Activated CD8-positive, alpha-beta memory T cell treated with anti-CD3 and anti-CD28 coated beads for 36 hours (primary cell): ENCODE measurements around the gene FOXI2. TPM values are rescaled to one million over a fixed set of nuclear protein-coding genes. Genes with fewer than 3 reads are reported as not detected.

Experiments used
- CTCF ChIA-PET: fragments of 350-600 bp; sonication (Branson Sonifier 250); formaldehyde crosslinking; loops from one replicate; lab custom pipeline; 2021; ENCODE audit warnings: antibody characterized with exemption; lab: Charles Lee
- POLR2A ChIA-PET: fragments of 350-600 bp; sonication (Branson Sonifier 250); formaldehyde crosslinking; loops from one replicate; lab custom pipeline; 2021; ENCODE audit warnings: antibody characterized with exemption; lab: Charles Lee
- total RNA-seq, 2 experiments: library from RNA; stranded (reverse); gene quantifications; one replicate each; pipeline ENCODE4 v1.2.3, GENCODE V29; 2021

The FOXI2 gene
- total RNA-seq = not detected

DNA sequence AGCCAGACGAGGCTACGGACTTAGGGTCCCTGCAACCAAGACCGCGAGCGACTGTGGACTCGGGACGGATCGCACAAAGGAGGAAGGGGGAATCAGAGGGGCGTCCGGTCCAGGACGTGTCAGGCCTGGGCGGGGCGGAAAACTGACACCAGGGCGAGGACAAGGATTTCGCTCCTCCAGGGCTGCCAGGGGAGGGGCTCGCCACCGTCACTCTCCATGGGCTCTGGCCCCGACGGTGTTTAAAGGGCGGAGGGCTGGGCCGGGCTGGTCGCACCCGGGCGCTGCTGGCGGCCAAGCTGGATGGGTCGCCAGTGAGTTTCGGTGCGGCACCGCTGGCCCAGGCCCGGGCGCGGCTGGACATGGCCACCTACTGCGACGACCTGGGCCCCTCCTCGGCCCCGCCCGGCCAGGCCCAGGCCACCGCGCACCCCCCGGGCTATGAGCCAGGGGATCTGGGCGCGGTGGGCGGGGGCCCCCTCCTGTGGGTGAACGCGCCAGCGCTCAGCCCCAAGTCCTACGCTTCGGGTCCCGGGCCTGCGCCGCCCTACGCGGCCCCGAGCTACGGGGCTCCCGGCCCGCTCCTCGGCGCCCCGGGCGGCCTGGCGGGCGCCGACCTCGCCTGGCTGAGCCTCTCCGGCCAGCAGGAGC, at the start of gene FOXI2:
Gene FOXI2 (plus strand): TSS at position 271 of the 648 bp plus-strand sequence. CDS start 89 bp downstream, at position 360.
- ChIA-PET CTCF (no interaction called here), POLR2A (no interaction called here)

GRCh38 chr10:127687548-127687947, 49.4 kb upstream of the FOXI2 start:
- ChIA-PET CTCF (no interaction called here), POLR2A (no interaction called here)

- ChIA-PET CTCF (no interaction called here), POLR2A (no interaction called here)
Measured at GRCh38 chr10:127690176-127690835, 46.7 kb upstream of the FOXI2 start.

GRCh38 chr10:127694580-127695193, 42.3 kb upstream of the FOXI2 start:
- CTCF ChIA-PET = no interaction called here
- POLR2A ChIA-PET = no interaction called here

- ChIA-PET POLR2A (no interaction called here), CTCF (no interaction called here)
Measured at GRCh38 chr10:127695431-127695830, 41.6 kb upstream of the FOXI2 start.

- ChIA-PET CTCF (no interaction called here), POLR2A (no interaction called here)
Measured at GRCh38 chr10:127698886-127699285, 38.1 kb upstream of the FOXI2 start.

DNA sequence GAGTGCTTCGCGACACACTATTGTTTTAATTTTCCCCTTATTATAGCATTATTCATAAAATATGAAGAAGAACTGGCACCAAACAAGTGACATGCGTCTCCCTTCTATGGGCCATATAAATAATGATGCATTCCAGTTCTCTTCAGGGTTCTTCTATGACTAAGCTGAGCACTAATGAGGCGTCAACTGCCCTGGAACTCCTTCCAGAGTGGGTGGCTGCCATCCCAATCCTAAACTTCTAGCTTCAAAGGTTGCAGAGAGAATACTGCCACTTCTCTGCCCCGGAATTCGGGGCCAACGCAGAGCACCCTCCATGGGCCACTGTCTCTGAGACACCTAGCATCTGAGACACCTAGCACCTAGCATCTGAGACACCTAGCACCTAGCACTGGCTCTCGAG, 37.7 kb upstream of the FOXI2 start:
- ChIA-PET POLR2A (no interaction called here), CTCF (no interaction called here)

GRCh38 chr10:127702271-127702670, 34.7 kb upstream of the FOXI2 start:
- POLR2A ChIA-PET = no interaction called here
- CTCF ChIA-PET = no interaction called here

DNA sequence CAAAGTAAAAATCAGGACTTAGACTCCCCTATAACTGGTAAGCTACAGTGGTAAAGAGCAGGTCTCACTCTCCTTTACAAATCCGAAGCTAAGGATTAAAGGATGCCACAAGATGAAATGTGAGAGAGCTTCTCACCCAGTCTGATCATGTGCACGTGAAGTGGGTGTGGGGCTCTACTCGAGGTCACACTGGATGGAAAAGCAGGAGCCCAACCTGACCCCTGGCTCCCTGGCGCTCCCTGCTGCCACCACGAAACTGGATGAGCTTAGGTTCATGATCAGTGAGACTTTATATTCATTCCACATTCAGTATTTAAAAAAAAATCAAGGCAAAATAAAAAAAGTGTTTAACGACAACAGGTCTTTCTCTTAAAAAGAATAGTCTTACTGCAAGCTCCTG, 21.7 kb upstream of the FOXI2 start:
- CTCF ChIA-PET = interaction anchor here (1.0 to 1.7 kb wide), 2 partner anchors 139 to 320 kb away, joined by 3 to 10 read pairs; no protein-coding TSS in a partner anchor
- POLR2A ChIA-PET = no interaction called here

GRCh38 chr10:127715782-127716378, 21.1 kb upstream of the FOXI2 start:
- CTCF ChIA-PET = interaction anchor here (1.0 to 1.7 kb wide), 2 partner anchors 138 to 320 kb away, joined by 3 to 10 read pairs; no protein-coding TSS in a partner anchor
- POLR2A ChIA-PET = no interaction called here

DNA sequence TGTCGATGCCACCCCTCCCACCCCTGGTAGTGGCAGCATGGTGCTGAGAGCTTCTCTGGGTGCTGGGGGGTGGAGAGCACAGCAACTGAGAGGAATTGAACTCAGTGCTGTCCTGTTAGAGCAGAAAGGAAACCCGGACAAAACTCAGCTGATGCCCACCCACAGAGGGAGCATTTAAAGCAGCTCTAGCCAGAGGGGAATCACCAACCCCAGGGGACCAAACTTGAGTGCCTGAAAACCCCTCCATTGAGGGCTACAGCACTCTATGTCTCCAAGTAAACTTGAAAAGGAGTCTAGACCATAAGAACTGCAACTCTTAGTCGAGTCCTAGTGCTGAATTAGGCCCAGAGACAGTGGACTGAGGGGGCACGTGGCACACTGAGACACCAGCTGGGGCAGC, 16.8 kb upstream of the FOXI2 start:
- ChIA-PET POLR2A (no interaction called here), CTCF (no interaction called here)

DNA sequence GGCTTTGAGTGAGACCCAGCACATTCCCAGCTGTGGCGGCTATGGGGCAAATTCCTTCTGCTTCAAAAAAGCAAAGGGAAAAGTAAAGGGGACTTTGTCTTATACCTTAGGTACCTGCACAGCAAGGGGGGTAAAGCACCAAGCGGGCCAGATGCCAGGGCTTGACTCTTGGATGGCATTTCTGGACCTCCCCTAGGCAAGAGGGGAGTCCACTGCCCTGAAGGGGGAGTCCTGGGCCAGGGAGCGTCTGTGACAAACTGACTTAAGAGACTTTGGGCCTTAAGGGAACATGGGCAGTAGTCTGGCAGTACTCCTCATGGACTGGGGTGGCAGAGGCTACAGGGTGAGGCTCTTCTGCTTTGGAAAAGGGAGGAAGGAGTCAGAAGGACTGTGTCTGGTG, 16.1 kb upstream of the FOXI2 start:
- POLR2A ChIA-PET = no interaction called here
- CTCF ChIA-PET = no interaction called here

DNA sequence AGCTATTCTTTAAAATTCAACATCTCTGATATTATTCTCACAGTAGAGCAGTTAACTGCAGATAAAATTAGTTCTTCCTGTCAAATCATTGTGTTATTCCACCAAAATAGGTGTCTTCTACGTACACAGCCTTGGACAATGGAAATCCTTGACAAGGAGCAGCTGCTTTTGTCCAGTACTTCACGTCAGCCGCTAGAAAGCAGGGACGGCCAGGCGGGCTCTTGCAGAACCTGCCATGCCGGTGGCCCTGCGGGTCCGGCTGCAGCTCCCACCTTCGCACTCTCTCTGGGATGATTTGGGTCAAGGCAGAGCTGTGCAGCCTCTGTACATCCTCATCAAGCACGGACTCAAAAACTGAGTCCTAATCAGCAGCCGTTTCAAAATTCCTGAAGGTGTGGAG, 2.2 kb upstream of the FOXI2 start:
- CTCF ChIA-PET = no interaction called here

GRCh38 chr10:127735156-127735555, 1.8 kb upstream of the FOXI2 start:
- CTCF ChIA-PET = no interaction called here
- POLR2A ChIA-PET = no interaction called here

More for the DNA sequence above, 2.2 kb upstream of the FOXI2 start:
- POLR2A ChIA-PET = no interaction called here

DNA sequence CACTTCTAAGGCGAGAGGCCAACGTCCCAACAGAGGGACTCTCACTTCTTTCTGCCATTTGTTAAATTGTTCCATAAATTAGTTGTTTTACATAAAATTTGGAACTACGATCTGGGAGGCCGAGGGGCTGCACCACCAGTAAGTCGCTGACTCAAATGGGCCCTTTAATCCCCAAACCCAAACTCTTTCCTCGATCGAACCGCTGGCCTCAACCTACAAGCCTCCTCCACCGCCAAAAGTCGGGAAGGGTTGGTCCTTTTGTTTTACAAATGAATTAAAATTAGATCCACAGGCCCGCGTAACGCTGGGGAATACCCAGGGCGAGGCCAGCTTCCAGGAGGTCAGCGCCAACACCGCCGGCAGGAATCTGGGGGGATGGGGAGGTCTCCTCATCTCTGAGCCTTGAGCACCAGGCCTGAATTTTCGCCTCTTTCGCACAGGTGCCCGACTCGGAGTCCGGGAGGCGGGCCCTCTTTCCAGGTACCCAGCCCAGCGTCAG, 1.2 kb upstream of the FOXI2 start:
- CTCF ChIA-PET = no interaction called here
- POLR2A ChIA-PET = no interaction called here

- CTCF ChIA-PET = interaction anchor here (0.5 kb wide), 1 partner anchor 305 kb away, joined by 4 read pairs; no protein-coding TSS in a partner anchor
- POLR2A ChIA-PET = no interaction called here
Measured at GRCh38 chr10:127736222-127736914, 617 bp upstream of the FOXI2 start.

- ChIA-PET CTCF (no interaction called here), POLR2A (no interaction called here)
Measured at GRCh38 chr10:127737563-127738511, 852 bp downstream of the FOXI2 start.
